Left ventricle myocardium inferior (tissue), 1 donor: ENCODE measurements around the gene LGR6. TPM values are rescaled to one million over a fixed set of nuclear protein-coding genes. Genes with fewer than 3 reads are reported as not detected.

Experiments
- DNase-seq: peaks from one replicate; pipeline ENCODE4 v3.0.0-alpha.2; 2020
- H3K27ac ChIP-seq: fragments of 200-600 bp; replicated peaks from 2 replicates; pipeline ENCODE4 v1.8.0; 2021
- H3K27me3 ChIP-seq: fragments of 200-600 bp; 2 replicates; pipeline ENCODE4 v1.8.0; 2021; ENCODE audit warnings: low read depth
- H3K36me3 ChIP-seq: fragments of 200-600 bp; 2 replicates; pipeline ENCODE4 v1.8.0; 2021
- H3K4me1 ChIP-seq: fragments of 200-600 bp; 2 replicates; pipeline ENCODE4 v1.8.0; 2021
- H3K4me3 ChIP-seq: fragments of 200-600 bp; 2 replicates; pipeline ENCODE4 v1.8.0; 2021; ENCODE audit warnings: mild to moderate bottlenecking, moderate library complexity
- H3K9me3 ChIP-seq: fragments of 200-600 bp; replicated peaks from 2 replicates; pipeline ENCODE4 v1.8.0; 2021
- intact Hi-C: fragments of 100-400 bp; cut with micrococcal nuclease; formaldehyde crosslinking; loops from one replicate; pipeline ENCODE4 v1.11.0; 2022
- total RNA-seq: library from RNA; stranded (reverse); fragmentation: NEBNext Ultra II Directional; extraction: Animal tissue kit (Norgen Biotek cat#: 25700); gene quantifications from one replicate; pipeline ENCODE4 v1.2.1, GENCODE V29; 2021
- TF ChIP-seq, protein P1 (sequence below): fragments of 200-600 bp; IDR thresholded peaks from 2 replicates; pipeline ENCODE4 v1.8.0; 2021; ENCODE audit warnings: antibody characterized with exemption, mild to moderate bottlenecking, borderline replicate concordance
- donor health status: DM: no; HTN: yes; CAD: no; lungs with severe emphysema.

The LGR6 gene
- total RNA-seq, 1 donor from 2014 or later, result 0.60 TPM

DNA sequence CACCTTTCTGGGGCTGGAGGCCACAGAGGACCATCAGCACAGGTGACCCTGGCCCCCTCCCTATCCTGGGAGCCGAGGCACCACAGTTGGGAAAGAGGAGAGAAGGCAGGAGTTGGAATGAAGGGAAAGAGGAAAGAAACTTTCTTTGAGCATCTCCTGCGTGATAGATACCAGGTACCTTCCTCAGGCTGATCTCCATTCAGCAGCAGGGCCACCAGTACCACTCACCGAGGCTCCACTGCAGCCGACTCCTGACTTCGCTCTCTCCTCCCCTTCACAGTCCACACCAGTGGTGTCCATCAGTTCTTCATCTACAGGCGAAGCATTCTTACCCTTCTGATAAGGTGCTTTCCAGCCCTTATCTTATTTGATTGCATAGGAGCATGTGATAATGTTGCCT, 55.3 kb downstream of the LGR6 start:
- Histone ChIP-seq H3K27me3 (peaks cover 38% of the 10 kb centered on the region), H3K4me3 (no peak overlapping the region), H3K4me1 (no peaks in the 10 kb centered on the region), H3K9me3 (no peaks in the 10 kb centered on the region), H3K36me3 (no peaks in the 10 kb centered on the region), H3K27ac (no peak overlapping the region)
- no peak for DNase-seq
- intact Hi-C loops, result no loop called here
- TF ChIP-seq, protein P1, sequence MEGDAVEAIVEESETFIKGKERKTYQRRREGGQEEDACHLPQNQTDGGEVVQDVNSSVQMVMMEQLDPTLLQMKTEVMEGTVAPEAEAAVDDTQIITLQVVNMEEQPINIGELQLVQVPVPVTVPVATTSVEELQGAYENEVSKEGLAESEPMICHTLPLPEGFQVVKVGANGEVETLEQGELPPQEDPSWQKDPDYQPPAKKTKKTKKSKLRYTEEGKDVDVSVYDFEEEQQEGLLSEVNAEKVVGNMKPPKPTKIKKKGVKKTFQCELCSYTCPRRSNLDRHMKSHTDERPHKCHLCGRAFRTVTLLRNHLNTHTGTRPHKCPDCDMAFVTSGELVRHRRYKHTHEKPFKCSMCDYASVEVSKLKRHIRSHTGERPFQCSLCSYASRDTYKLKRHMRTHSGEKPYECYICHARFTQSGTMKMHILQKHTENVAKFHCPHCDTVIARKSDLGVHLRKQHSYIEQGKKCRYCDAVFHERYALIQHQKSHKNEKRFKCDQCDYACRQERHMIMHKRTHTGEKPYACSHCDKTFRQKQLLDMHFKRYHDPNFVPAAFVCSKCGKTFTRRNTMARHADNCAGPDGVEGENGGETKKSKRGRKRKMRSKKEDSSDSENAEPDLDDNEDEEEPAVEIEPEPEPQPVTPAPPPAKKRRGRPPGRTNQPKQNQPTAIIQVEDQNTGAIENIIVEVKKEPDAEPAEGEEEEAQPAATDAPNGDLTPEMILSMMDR, result no peak

DNA sequence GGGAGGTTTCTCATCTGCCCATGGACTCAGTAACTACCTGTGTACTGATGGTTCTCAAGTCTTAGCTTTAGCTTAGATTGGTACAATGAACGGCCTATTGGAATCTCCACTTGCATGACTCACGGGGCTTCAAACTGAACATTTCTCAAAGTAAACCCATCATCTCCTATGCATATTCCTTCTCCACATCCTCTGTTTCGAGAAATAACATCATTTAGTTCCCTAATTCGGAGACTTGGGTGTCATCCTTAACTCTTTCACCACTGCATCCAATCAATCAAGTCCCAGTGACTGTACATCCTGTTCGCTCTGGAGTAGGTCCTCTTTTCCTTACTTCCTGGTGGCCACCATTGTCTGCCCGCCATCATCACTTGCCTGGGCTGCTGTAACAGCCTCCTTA, 55.8 kb downstream of the LGR6 start:
- no peak for DNase-seq
- no peaks in the 10 kb centered on the region for H3K9me3 ChIP-seq
- peaks cover 38% of the 10 kb centered on the region for H3K27me3 ChIP-seq
- H3K27ac ChIP-seq, result no peak overlapping the region
- TF ChIP-seq, protein P1, result no peak
- intact Hi-C loops, result no loop called here
- no peaks in the 10 kb centered on the region for H3K36me3 ChIP-seq
- H3K4me3 ChIP-seq, result no peak overlapping the region
- H3K4me1 ChIP-seq, result no peaks in the 10 kb centered on the region

GRCh38 chr1:202249846-202250245, 56.2 kb downstream of the LGR6 start:
- no peaks in the 10 kb centered on the region for H3K4me1 ChIP-seq
- DNase-seq, result no peak
- no peak overlapping the region for H3K27ac ChIP-seq
- H3K9me3 ChIP-seq, result no peaks in the 10 kb centered on the region
- intact Hi-C loops, result no loop called here
- H3K36me3 ChIP-seq, result no peaks in the 10 kb centered on the region
- TF ChIP-seq, protein P1, result no peak
- H3K4me3 ChIP-seq, result no peak overlapping the region
- H3K27me3 ChIP-seq, result peaks cover 38% of the 10 kb centered on the region

DNA sequence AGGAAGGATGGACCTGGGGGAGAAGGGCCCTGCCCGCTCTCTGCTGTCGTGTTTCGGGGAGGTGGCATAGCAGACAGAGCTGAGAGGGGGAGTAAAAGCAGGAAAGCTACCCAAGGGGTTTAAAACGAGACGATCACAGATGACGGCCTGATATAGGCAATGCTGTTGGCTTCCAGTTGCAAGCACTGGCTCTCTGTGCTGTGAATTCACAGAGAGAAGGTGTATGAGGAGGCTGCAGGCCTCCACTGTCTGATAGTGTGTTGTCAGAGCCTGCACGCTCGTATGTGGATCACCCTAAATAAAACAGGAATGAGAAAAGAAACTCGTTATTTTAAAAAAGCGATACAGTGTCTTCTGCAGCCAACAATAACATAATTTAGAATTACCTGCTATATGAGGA, 57.4 kb downstream of the LGR6 start:
- intact Hi-C loops, result no loop called here

GRCh38 chr1:202251424-202252256, 58.0 kb downstream of the LGR6 start:
- TF ChIP-seq, protein P1, result no peak
- H3K36me3 ChIP-seq, result no peaks in the 10 kb centered on the region
- no peak overlapping the region for H3K27ac ChIP-seq
- DNase-seq, result no peak
- no peaks in the 10 kb centered on the region for H3K9me3 ChIP-seq
- H3K4me3 ChIP-seq, result no peak overlapping the region
- H3K27me3 ChIP-seq, result peaks cover 38% of the 10 kb centered on the region
- intact Hi-C loops, result no loop called here
- no peaks in the 10 kb centered on the region for H3K4me1 ChIP-seq

More for the DNA sequence above, 57.4 kb downstream of the LGR6 start:
- DNase-seq, result no peak
- Histone ChIP-seq H3K27me3 (peaks cover 38% of the 10 kb centered on the region), H3K4me3 (no peak overlapping the region), H3K4me1 (no peaks in the 10 kb centered on the region), H3K9me3 (no peaks in the 10 kb centered on the region), H3K36me3 (no peaks in the 10 kb centered on the region), H3K27ac (no peak overlapping the region)
- TF ChIP-seq, protein P1, result no peak
